ENCODE measurements around the gene PHLDA2. TPM values are rescaled to one million over a fixed set of nuclear protein-coding genes. Genes with fewer than 3 reads are reported as not detected.

The PHLDA2 gene
- 2.4 and 4.0 TPM in 2 replicates for total RNA-seq

GRCh38 chr11:2928605-2929530 lies at the start of gene PHLDA2:
Gene PHLDA2, minus strand, starts transcription at chr11:2929420. Its CDS starts 56 bp downstream, at chr11:2929364.

GRCh38 chr11:2885678-2886081 lies 43.5 kb downstream of the PHLDA2 start, which contains the start of gene CDKN1C:
Gene CDKN1C, minus strand, starts transcription at chr11:2885775. Its CDS starts 319 bp downstream, at chr11:2885456.

Small RNA genes lying within 50 kb of the gene (small RNA-seq; reads per million reads assigned to genes)
- gene SNORA54: 22.6 reads per million, percentile 97 among the genes with 10 or more reads in this experiment

Other genes starting within 250 kb of the PHLDA2 start
- 13.3 and 20.8 TPM in 2 replicates for gene KCNQ1OT1, start 229.4 kb downstream of the PHLDA2 start, total RNA-seq
- gene CDKN1C, start 43.6 kb downstream of the PHLDA2 start, total RNA-seq: 139 and 259 TPM in 2 replicates
- gene NAP1L4, start 62.9 kb upstream of the PHLDA2 start, total RNA-seq: 92.3 and 152 TPM in 2 replicates
- gene CARS1, start 128.0 kb upstream of the PHLDA2 start, total RNA-seq: 27.9 and 47.2 TPM in 2 replicates
- 35.9 and 51.8 TPM in 2 replicates for gene OSBPL5, start 235.9 kb upstream of the PHLDA2 start, total RNA-seq

All from placental epithelial cell (primary cell).